Common myeloid progenitor, CD34-positive (primary cell): ENCODE results near the gene FDXACB1.
A peak's percentile ranks its signal among the peaks of the same experiment; 100 is the strongest.

Experiments used
- CTCF ChIA-PET: fragments of 350-600 bp; sonication (Branson Sonifier 250); formaldehyde crosslinking; loops from one replicate; lab custom pipeline; 2021; ENCODE audit warnings: antibody characterized with exemption; lab: Charles Lee
- POLR2A ChIA-PET: fragments of 350-600 bp; sonication (Branson Sonifier 250); formaldehyde crosslinking; loops from one replicate; lab custom pipeline; 2021; ENCODE audit warnings: antibody characterized with exemption; lab: Charles Lee
- DNase-seq, 3 donors: peaks; one replicate each; pipeline versions ENCODE4 v3.0.0 to v3.0.0-alpha.2; 2013
- H3K27ac ChIP-seq, 2 experiments: 1 replicate in 1 of 2; 2 replicates in 1 of 2; pipeline ENCODE4 v1.7.0; 2013; ENCODE audit warnings: inconsistent platforms in 2 of 2, low read length in 2 of 2, mild to moderate bottlenecking in 2 of 2, low read depth in 1 of 2, moderate library complexity in 1 of 2; ENCODE audit not compliant: severe bottlenecking in 2 of 2, insufficient read depth in 1 of 2, poor library complexity in 1 of 2
- H3K27me3 ChIP-seq, 5 experiments: replicated peaks in 2 of 5; 1 replicate in 3 of 5; 2 replicates in 2 of 5; pipeline versions ENCODE4 v1.6.1 to v1.7.0; 2013; ENCODE audit warnings: low read length in 4 of 5, mild to moderate bottlenecking in 2 of 5, moderate library complexity in 2 of 5, inconsistent platforms in 1 of 5; ENCODE audit not compliant: insufficient read depth in 5 of 5, control insufficient read depth in 4 of 5
- H3K36me3 ChIP-seq, 4 experiments: 1 replicate in 2 of 4; 2 replicates in 2 of 4; pipeline versions ENCODE4 v1.6.1 to v1.7.0; 2013; ENCODE audit warnings: low read length in 3 of 4, control low read depth in 1 of 4, mild to moderate bottlenecking in 1 of 4; ENCODE audit not compliant: control insufficient read depth in 4 of 4, insufficient read depth in 4 of 4
- H3K4me1 ChIP-seq, 4 experiments: 1 replicate in 3 of 4; 2 replicates in 1 of 4; pipeline versions ENCODE4 v1.6.1 to v1.7.1; 2013; ENCODE audit warnings: low read length in 3 of 4, mild to moderate bottlenecking in 3 of 4, control low read depth in 1 of 4, inconsistent platforms in 1 of 4, moderate library complexity in 1 of 4; ENCODE audit not compliant: control insufficient read depth in 4 of 4, insufficient read depth in 4 of 4; ENCODE audit errors: control extremely low read depth in 1 of 4
- H3K4me3 ChIP-seq, 7 experiments: 1 replicate in 4 of 7; 2 replicates in 3 of 7; pipeline versions ENCODE4 v1.5.1 to v1.7.0; 2013; ENCODE audit warnings: mild to moderate bottlenecking in 7 of 7, low read length in 6 of 7, moderate library complexity in 6 of 7, inconsistent platforms in 2 of 7, low read depth in 2 of 7, control low read depth in 1 of 7; ENCODE audit not compliant: insufficient read depth in 4 of 7, control insufficient read depth in 1 of 7; ENCODE audit errors: extremely low read depth in 1 of 7
- H3K9me3 ChIP-seq, 5 experiments: 1 replicate in 4 of 5; 2 replicates in 1 of 5; pipeline versions ENCODE4 v1.6.1 to v1.7.1; 2013; ENCODE audit warnings: low read length in 4 of 5, mild to moderate bottlenecking in 2 of 5, inconsistent platforms in 1 of 5, low read depth in 1 of 5, moderate library complexity in 1 of 5; ENCODE audit not compliant: control insufficient read depth in 4 of 5, insufficient read depth in 2 of 5; ENCODE audit errors: control extremely low read depth in 1 of 5
- WGBS: methylation state at CpG from one replicate; pipeline ENCODE4 v1.1.5; 2013; ENCODE audit not compliant: insufficient coverage; 5-methylcytosine and 5-hydroxymethylcytosine counted together

Gene FDXACB1

DNA sequence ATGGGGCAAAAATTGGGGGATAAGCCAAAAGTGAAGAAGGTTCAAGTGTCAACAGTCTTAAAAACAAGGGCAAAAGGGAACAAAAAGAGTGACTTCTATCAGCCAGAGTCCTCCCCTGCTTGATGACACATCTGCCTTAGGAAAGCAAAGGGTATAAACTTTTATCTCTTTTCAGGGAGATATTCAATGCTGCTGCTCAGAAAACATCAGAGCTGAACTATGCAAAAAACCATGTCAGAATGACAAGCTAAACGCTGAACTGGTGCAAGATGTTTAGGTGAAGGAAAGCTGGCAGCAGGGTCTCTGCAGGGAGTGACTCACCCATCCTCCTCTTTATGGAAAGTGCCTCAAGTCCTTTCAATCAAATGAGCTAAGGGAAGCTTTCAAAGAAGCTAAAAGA lies 32.3 kb downstream of the FDXACB1 start:
- CTCF ChIA-PET = interaction anchor here (0.6 to 3.4 kb wide), 8 partner anchors 11 to 283 kb away, joined by 3 to 13 read pairs (median 4); no protein-coding TSS in a partner anchor
- Histone ChIP-seq H3K36me3 (peaks cover 10 to 63% (median 35%) of the 10 kb centered on the region in 4 experiments), H3K27me3 (no peaks in the 10 kb centered on the region), H3K27ac (peak overlapping the region in 1 of 2 experiments; percentile 9), H3K4me1 (no peaks in the 10 kb centered on the region), H3K9me3 (no peaks in the 10 kb centered on the region), H3K4me3 (no peak overlapping the region)
- WGBS = 89% methylated on average over 1 of the region's 1 CpG
- DNase-seq = no peak
- POLR2A ChIA-PET = no interaction called here

DNA sequence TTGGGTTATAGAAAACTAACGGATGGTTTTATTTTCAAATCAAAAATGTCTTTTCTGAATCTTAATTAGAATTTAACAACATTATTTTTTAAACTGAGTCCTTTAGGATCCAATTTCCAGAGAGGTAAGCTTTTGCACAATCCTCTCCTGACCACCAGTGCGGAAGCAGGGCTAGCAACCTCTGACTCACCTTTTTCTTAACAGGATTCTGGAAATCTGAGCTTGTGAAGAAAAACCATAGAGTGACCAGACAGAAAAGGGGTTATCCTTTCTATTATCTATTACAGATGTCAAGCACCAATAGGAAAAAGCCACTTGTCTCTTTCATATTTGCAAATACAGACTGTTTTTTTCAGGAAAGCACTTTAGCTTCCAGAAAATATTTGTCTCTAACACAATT lies 32.9 kb downstream of the FDXACB1 start:
- H3K4me3 ChIP-seq = no peak overlapping the region
- peak overlapping the region in 1 of 2 experiments; percentile 11 for H3K27ac ChIP-seq
- no peaks in the 10 kb centered on the region for H3K9me3 ChIP-seq
- WGBS = 100% methylated on average over 1 of the region's 2 CpGs
- CTCF ChIA-PET = interaction anchor here (0.6 to 5.0 kb wide), 10 partner anchors 11 to 392 kb away, joined by 3 to 24 read pairs (median 4); no protein-coding TSS in a partner anchor
- POLR2A ChIA-PET = no interaction called here
- no peak for DNase-seq
- H3K4me1 ChIP-seq = no peaks in the 10 kb centered on the region
- peaks cover 10 to 60% (median 33%) of the 10 kb centered on the region in 4 experiments for H3K36me3 ChIP-seq
- no peaks in the 10 kb centered on the region for H3K27me3 ChIP-seq

DNA sequence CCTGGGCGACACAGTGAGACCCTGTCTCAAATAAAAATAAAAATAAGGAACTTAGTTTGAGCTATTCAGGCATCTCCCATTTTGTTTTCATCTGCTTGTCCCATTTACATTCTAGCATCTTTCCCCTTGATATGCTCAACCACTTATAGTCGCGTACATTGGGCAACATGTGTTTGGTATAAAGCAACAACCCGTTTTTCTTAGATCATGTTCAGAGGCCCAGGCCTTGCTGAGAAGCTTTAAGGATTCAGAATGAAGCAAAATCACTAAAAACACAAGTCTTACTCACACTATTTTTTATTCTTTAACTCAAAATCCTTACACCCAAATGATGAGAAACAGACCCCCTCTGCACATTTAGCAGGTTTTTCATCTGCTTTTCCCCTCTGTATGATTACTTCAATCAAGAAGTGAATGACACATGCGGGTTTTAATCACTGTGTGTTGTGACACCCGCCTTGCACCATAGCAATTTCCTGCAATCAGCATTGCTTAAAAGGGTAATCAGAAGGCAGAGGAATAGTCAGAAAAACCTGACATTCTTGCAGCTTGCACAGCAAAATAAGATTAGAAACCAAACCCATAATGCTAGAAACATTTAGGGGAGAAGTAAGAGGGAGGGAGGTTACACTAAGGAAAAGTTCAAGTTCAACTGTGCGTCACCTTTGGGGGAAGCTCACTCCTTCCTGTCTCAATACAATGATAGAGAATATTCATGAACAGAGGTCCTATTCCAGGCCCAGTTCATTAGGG lies 33.5 kb downstream of the FDXACB1 start:
- CTCF ChIA-PET = interaction anchor here (0.6 to 5.0 kb wide), 10 partner anchors 12 to 391 kb away, joined by 3 to 24 read pairs (median 4); partner anchors contain the start of gene ALG9
- no peaks in the 10 kb centered on the region for H3K9me3 ChIP-seq
- peaks cover 10 to 56% (median 30%) of the 10 kb centered on the region in 4 experiments for H3K36me3 ChIP-seq
- H3K27ac ChIP-seq = peak overlapping the region in 1 of 2 experiments; percentile 11
- WGBS = 96% methylated on average over 4 of the region's 7 CpGs
- DNase-seq = no peak
- POLR2A ChIA-PET = no interaction called here
- H3K27me3 ChIP-seq = no peaks in the 10 kb centered on the region
- H3K4me3 ChIP-seq = no peak overlapping the region
- no peaks in the 10 kb centered on the region for H3K4me1 ChIP-seq

DNA sequence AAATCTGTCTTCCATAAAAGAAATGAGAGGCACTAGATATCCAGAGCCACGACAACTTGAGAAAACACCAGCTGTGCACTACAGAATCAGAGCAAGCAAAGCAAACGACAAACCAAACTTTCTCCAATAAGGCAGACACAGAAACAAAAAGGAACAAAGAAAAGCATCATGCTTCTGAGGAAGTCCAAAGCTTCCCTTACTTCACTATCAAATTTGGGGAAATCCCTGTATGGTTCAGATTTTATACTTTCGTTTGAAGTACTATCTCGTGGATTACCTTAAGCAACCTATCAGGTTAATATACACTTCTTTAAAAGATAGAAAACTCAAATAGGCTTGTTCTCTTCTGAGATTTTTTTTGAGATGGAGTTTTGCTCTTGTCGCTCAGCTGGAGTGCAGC lies 35.3 kb downstream of the FDXACB1 start:
- WGBS = 100% methylated on average over 3 of the region's 5 CpGs
- peaks cover 8 to 51% (median 25%) of the 10 kb centered on the region in 4 experiments for H3K36me3 ChIP-seq
- ChIA-PET CTCF (interaction anchor here (1.1 to 5.0 kb wide), 9 partner anchors 9 to 279 kb away, joined by 3 to 24 read pairs (median 5); no protein-coding TSS in a partner anchor), POLR2A (no interaction called here)
- H3K27ac ChIP-seq = no peak overlapping the region
- H3K4me3 ChIP-seq = no peak overlapping the region
- DNase-seq = no peak
- no peaks in the 10 kb centered on the region for H3K9me3 ChIP-seq
- H3K27me3 ChIP-seq = no peaks in the 10 kb centered on the region
- H3K4me1 ChIP-seq = no peaks in the 10 kb centered on the region

DNA sequence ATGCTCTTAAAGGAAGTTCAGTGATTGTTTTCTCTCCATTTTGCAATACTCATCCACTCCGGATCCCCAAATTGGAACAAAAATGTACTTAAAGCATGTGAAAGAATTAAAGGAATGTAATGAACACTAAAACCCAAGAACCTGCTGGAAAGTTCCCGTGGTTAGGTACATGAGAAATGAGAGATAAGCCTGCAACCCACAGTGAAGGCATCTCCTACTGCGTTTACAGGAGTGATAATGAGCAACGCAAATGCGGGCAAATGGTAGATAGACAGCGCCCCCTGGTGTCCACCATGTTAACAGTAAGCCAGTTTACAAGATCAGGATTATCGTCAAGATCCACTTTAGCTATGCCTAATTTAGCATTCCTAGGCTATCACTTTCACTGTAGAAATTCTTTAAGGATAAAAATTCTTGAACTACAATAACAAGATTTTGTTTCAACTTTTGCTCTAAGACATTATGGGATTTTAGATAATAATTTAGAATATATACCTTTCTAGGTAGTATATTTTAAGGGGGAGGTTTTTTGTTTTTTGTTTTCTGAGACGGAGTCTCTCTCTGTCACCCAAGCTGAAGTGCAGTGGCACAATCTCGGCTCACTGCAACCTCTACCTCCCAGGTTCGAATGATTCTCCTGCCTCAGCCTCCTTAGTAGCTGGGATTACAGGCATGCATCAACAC lies 37.5 kb downstream of the FDXACB1 start:
- CTCF ChIA-PET = interaction anchor here (0.7 to 5.0 kb wide), 16 partner anchors 8 to 277 kb away, joined by 3 to 24 read pairs (median 5); no protein-coding TSS in a partner anchor
- no peaks in the 10 kb centered on the region for H3K9me3 ChIP-seq
- peak; percentile 83 to 91 (median 86) for DNase-seq
- H3K4me3 ChIP-seq = no peak overlapping the region
- peaks cover 2 to 55% (median 24%) of the 10 kb centered on the region in 4 experiments for H3K36me3 ChIP-seq
- POLR2A ChIA-PET = no interaction called here
- 16% methylated on average over 7 of the region's 10 CpGs for WGBS
- no peaks in the 10 kb centered on the region for H3K27me3 ChIP-seq
- no peak overlapping the region for H3K27ac ChIP-seq
- peaks cover 0 to 7% (median 0%) of the 10 kb centered on the region in 4 experiments for H3K4me1 ChIP-seq

DNA sequence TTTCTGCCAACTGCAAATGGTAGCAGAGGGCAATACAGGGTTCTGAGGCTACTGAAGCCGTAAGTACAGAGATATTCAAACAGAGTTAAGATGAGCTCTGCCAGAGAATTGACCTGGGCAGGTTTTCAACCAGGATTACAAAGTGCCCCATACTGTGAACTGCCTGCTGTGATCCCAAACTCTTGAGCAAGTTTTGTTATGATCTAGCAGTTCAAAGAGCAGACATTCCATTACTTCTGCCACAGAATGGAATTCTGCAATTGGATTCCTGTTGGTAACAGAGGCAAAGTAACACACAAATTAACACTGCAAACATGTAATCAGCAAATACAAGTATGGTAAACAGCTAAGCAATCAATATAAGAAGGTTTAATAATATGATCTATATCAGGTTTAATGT lies 38.8 kb downstream of the FDXACB1 start:
- WGBS = 100% methylated on average over 1 of the region's 1 CpG
- peaks cover 0 to 58% (median 30%) of the 10 kb centered on the region in 4 experiments for H3K36me3 ChIP-seq
- CTCF ChIA-PET = interaction anchor here (0.6 to 1.8 kb wide), 10 partner anchors 8 to 275 kb away, joined by 3 to 7 read pairs (median 4); no protein-coding TSS in a partner anchor
- H3K4me1 ChIP-seq = peaks cover 0 to 7% (median 0%) of the 10 kb centered on the region in 4 experiments
- H3K4me3 ChIP-seq = no peak overlapping the region
- no peak for DNase-seq
- H3K27ac ChIP-seq = no peak overlapping the region
- no peaks in the 10 kb centered on the region for H3K9me3 ChIP-seq
- POLR2A ChIA-PET = no interaction called here
- H3K27me3 ChIP-seq = no peaks in the 10 kb centered on the region
